GM18909 (cell line): ENCODE results near the gene TMEM19.

Experiments
- ATAC-seq: cut with Tn5 transposase; IDR thresholded peaks from one replicate; pipeline ENCODE4 v1.9.1; 2021; ENCODE audit warnings: mild to moderate bottlenecking; ENCODE audit not compliant: unreplicated experiment, poor library complexity

The TMEM19 gene

DNA sequence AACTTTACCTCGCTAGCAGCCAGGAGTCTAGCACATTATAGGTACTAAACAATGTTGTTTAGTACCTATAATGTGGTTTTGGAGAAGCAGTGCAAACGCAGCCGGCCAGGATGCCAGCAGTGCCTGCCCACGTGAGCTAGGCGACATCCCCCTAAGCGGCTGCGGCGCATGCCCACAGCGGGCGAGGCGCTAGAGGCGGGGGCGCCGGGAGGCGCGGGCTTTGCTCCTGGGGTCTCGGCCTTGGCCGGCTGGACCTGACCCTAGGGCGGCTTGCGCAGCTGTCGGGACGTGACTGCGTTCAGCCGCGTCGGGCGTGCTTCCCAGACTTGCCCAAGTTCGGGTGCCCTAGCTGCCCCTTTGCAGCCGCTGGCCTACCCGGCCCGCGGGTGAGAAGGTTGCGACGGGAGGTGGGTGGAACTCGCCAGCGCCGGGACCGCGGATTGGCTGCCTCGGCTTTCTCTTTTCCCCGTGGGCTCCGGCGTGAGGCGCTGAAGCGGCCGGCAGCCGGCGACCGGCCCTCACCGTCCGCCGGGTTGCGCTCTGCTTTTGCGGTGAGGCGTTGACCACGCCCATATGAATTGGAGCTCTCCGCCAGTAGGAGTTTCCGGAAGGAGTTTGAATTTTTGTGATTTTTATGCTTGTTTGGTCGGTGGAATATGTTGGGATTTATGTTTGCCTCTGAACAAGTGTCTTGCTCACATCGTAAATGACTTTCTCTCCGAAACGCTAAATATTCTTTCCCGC is at the start of gene TMEM19:
TSS of gene TMEM19 (plus strand) at position 169 of the 744 bp plus-strand sequence. CDS start 599 bp downstream, outside the sequence.
- ATAC-seq = peak; percentile 91

DNA sequence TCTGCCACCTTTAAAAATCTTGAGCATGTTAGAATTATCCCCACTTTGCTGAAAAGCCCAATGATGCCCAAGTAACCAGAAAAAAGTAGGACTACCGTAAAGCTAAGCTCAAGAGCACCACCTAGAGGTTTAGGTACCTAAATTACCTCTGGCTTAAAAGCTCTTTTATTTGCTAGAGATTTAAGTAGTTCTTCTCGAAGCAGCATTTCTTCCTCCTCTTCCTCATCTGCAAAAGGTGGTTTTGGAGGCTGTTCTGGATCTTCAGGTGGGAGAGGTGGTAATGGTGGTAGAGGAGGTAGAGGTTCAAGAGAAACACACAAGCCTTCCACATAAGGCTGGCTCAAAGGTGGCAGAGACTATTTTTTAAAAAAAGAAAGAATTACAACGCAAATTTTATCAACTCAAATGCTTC is 49.2 kb upstream of the TMEM19 start:
- peak; percentile 68 for ATAC-seq

DNA sequence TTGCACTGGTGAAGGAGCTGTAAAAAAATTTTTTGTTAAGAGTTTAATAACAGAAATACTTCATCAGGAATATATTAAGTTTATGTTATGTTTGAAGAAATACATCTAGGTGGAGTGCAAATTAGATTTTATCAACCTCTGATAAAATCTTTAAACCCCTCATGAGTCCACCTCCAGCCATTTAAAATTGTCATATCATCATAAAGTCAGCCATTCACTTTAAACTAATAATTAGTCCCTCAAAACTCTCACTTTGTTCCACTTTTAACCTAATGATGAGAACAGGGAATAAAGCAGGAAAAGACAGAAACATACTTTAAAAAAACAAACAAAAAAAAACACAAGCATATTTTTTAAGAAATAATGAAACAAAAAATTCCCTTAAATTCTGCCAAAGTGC is 47.4 kb upstream of the TMEM19 start:
- ATAC-seq = no peak

DNA sequence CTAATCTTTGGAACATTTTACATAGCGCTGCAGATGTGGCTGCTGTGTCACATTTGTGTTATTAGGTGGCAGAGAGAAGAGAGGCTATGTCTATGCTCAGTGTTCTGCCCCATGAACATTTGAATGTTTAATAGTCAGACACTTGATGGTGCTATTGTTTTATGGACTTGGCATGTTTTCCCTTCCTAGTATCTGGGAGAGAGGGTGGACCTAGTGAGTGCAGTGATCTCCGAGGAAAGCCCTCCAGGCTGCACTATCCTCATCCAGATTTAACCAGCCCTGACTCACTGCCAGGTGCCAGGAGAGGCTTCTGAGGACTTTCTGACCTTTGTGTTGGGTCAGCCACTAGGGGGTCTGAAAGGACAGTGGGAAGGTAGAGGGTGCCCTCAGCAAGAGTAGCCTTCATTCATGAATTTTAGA is 46.5 kb upstream of the TMEM19 start:
- ATAC-seq = peak; percentile 64

DNA sequence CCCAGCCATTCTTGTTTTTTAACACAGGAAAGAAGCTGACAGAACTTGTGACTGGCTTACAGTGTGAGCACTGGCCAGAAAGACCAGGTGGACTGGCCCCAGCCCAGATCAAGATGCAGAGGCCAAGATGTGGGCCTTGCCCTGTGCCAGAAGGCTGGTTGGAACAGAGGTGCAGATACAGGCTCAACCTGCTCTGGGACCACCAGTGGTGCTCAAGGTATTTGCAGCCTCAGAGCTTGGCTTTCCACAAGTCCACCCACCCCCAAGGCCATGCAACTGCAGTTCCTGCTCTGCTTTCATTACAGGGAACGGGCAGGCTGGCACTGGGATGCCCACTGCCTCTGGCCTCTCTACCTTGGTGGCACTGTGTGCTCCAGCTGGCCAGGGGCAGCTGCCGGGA is 45.6 kb upstream of the TMEM19 start:
- ATAC-seq = no peak

DNA sequence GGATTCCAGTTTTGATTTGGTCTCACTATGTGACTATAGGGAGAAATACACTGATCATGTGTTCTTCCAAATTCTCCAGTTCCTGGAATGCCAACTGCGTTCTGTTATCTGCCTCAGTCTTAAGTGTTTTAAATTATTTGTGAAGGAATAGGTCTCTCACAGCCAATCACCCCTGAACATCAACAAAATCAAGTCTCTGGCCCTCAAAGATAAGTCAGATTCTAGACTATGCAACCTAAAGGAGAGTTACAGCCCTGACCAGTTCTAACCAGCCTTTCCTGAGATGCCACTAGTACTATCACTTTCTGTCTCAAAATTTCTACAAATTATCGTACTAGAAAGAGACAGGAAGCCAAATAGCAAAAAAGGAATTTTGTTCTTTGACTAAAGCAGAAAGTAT is 44.5 kb upstream of the TMEM19 start:
- ATAC-seq = no peak

DNA sequence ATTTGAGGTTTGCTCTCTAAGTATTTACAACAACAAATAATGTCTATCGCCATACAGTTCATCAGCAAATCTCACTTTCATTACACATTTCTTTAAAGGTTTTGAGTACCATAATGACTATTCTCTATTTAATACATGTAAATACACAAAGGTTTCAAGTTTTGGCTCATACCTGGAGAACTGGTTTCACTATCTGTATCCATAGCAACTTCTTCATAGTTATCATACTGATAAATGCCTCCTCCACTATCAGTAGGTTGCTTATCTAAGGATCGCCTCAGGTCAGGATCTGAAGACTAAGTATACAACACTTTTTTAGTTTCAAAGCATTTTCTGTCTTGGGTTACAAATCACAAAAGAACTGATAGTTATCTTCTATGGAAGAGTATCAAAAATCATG is 43.6 kb upstream of the TMEM19 start:
- ATAC-seq = no peak

DNA sequence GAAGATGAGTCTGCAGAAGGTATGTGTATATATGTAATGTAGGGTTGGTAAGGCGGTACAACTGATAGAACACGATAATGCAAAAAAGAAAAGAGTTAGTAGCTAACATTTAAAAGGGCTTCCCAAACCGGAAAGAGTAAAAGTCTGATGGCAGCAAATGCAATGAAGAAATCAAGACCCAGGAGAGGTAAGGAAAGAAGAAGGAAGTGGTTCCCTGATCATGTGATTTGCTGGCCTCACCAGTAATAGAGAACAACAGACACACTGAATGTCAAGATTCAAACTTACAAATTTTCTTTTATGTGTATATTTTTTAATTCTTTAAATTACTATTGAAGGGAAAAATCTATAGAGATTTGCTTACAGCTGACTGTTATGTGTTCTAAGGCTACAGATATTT is 40.6 kb upstream of the TMEM19 start:
- no peak for ATAC-seq

DNA sequence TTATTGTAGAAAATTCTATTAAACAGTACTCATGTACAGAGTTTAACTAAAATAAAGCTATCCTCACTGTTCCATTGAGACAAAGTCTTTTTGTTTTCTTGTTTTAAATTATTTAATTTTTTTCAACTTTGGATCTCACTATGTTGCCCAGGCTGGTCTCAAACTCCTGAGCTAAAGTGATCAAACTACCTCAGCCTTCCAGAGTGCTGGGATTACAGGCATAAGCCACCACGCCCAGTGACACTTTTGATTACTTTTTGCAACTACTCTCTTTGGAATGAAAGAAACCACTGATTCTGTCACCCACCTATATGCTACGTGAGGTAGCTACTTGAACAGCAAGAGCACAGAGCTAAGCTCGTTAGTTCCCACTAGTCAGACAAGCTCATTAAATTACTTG is 39.4 kb upstream of the TMEM19 start:
- no peak for ATAC-seq

DNA sequence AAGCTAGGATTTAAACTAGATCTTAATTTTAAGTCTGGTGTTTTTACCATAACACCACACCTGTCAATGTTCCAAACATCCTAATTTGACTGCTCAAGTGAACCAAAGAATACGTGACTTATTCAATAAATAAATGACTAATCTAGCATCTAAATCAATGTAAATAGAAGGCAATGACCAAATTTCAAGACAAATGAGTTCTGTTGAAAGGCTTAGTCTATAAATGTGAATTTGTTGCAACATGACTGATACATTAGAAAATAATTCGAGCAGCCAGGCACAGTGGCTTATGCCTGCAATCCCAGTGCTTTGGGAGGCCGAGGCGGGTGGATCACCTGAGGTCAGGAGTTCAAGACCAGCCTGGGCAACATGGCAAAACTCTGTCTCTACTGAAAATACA is 37.3 kb upstream of the TMEM19 start:
- no peak for ATAC-seq

DNA sequence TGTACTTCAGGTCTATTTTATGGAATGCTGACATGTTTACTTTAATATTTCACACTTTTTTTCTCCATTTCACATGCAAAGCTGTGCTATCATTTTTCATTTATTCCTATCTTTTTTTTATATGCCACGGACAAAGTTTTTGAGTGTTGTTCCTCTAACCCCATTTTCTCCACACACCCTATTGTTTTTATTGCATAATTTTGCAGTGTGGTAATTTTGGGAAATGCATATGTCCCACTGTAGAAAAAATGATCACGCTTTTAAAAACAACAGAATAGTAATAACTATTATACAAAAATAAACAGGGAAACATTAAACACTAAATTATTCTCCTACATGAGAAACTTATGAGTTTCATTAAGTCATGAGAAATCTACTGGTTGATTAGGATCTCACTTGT is 36.5 kb upstream of the TMEM19 start:
- no peak for ATAC-seq

DNA sequence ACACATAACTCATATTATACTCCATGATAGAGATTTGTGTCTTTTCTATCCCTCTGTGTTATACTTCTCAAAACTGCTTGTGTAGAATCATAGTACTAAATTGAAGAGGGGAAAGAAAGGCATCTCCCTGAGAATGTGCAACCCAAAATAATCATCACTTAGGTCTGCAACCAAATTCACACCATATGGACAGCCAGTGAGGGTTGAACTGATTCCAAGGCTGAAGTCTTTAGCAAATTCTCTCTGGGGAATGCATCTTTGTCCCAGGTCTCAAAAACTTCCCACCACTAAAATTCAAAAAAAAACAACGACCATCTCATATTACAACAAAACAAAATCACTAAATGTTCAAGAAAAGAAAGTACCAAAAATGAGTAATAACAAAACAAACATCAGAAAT is 33.2 kb upstream of the TMEM19 start:
- ATAC-seq = no peak

DNA sequence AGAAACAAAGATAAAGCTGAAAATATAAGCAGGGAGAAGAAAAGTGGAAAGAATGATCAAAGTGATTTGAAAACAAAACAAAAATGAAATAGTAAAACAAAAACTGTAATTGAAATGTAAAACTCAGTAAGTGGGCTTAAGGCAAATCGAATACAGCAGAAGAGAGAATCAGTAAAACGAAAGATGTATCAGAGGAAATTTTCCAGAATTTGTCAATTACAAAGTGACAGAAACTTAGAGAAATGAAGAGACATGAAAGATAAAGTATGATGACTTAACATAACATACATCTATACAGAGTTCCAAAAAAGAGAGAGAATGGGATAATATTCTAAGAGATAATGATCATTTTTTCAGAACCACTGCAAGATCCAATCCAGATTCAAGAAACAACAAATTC is 32.7 kb upstream of the TMEM19 start:
- ATAC-seq = no peak

DNA sequence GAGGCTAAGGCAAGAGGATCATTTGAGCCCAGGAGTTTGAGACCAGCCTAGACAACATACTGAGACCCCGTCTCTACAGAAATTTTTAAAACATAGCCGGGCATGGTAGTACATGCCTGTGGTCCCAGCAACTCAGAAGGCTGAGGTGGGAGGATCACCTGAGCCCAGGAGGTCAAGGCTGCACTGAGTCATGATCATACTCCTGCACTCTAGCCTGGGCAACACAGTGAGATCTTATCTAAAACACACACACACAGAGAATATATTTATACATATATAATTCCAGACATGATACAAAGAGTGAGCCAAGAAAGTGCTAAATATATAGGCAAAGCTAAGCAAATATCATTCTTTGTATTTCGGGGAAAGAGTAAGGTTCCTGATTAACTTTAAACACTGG is 31.7 kb upstream of the TMEM19 start:
- ATAC-seq = no peak

DNA sequence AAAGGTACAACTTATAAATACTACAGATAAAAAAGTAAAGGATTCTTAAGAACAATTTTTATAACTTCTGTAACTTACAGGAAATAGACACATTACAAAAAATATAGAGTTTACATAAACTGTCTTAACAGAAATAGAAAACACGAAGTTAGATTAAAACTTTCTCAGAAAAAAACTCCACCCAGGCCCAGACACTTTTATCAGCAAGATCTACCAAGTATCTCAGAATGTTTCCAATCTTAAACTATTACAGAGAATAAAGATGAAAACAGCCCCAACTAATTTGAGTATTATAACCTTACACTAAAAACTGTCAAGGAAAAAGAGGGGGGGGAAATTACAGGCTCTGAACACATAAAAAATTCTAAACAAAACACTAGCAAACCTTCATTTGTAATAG is 30.4 kb upstream of the TMEM19 start:
- ATAC-seq = no peak

DNA sequence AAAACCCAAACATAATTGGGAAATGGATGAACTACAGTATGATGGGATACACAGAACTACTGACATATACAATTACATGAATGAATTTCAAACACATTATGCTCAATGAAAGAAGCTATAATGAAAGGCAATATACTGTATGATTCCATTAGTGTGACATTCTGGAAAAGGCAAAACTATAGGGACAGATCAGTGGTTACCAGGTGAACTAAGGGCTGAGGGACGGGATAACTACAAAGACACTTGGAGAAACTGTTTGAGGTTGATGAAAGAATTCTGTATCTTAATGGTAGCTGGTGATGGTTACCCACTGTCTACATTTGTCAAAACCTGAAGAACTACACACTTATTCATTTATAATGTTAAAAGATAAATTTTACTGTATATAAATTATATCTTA is 30.0 kb upstream of the TMEM19 start:
- ATAC-seq = no peak

DNA sequence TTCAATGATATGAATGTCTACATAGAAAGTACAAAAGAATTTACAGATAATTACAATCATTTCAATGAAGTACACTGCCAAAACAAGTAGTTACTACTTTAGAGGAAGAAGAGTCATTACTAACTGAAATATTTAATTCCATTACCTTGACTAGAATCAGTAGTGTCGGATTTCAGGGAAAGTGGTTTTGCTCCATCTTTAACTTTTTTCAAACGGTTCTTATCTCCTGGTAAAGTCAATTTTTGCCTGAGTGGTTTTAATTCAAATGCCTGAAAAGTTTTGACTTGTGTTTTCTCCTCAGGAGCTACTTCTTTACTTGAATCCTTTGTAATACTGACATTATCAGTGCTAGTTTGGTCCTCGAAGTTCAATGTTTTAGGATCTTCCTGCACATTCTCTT is 29.1 kb upstream of the TMEM19 start:
- no peak for ATAC-seq

DNA sequence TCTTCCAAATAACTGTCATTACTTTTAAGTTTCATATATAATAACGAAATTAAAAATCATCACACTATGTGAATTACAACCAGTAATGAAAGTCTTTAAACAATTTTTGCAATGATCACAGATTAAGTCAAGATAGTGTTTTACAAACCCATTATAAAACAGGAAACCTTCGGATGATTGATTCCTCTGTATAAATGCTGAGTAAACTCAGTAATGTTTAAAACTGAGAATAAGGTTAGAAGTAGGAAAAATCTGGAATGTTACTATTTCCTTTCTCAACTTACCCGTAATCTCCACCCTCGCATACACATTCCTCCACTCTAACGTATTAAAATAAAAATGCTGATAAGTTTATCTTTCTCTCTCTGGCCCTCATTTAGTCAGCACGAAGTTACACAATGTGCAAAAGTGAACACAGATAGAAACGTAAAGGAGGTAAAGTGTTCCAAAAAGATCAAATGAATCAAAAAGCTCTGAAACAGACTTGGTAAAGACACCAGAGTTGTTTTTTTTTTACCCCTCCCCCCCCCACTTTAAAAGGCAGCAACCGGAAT is 23.8 kb upstream of the TMEM19 start:
- ATAC-seq = no peak

DNA sequence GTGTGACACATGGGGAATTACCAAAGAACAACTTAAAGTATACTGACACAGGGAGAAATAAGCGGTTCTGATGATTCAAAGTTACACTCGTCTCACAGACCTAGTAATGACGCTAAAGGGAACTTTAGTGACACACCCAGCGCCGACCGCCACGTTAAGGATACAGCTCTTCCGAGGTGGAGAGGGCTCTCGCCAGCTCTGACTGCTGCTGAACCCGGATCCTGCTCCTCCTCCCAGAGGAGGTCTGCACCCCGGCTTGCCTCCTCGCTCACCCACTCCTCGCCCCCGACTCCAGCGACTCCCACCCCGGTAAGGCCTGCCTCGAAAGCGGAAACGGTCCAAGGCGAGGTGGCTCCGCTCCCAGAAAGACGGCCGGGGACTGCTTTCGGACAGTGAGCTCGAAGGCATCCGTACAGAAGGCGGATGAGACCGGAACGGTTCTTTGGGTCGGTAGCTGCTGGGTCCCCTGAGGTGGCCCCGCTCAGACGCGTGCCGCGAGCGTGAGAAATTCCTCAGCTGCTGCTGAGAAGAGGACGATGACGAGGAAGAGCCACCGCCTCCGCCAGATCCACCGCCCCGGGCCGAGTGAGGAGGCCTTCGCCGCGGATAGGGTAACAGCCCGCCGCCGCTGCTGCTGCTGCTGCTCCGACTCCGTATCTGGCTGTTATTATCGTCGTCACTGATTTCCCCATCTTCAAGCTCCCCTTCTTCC is 22.9 kb upstream of the TMEM19 start:
- peak; percentile 26 for ATAC-seq

DNA sequence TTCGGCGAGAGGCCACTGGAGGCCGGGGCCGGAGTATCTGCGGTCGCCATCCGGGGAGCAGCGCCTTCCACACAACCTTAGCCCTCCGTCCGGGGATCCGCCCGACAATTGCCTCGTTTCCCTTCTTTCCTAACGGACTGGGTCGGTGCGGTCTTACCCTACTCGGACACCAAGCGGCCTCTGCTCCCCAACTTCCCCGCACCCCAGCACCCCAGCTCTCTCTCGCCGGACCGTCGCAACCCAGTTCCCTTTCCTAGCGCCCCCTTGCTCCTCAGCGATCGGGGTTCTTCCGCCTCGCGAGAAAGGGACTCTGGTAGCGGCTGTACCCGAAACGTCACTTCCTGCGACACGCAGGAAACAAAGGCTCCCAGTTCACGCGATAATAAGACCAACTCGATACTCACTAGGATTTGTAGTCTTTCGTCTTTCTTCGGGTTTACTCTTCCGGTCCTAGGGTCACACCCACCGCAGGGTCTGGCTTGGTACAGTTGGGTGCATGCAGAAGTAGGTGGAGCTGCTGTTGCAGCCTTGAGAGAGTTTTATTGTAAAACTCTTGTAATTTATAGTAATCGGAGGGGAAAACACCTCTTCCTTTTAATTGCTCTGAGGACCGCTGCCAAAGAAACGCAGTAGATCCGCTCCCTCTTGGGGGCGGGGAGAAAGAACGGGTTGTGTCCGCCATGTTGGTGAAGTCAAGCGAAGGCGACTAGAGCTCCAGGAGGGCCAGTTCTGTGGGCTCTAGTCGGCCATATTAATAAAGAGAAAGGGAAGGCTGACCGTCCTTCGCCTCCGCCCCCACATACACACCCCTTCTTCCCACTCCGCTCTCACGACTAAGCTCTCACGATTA is 22.1 kb upstream of the TMEM19 start, which contains the start of the genes THAP2 and ZFC3H1:
TSS of gene THAP2 (plus strand) at position 741 of the 850 bp plus-strand sequence. CDS start 209 bp downstream, outside the sequence.
TSS of gene ZFC3H1 (minus strand) at position 288 of the 850 bp plus-strand sequence. CDS start at position 50, 238 bp downstream.
- peak; percentile 94 for ATAC-seq
